Measurements from ENCODE around the gene CITED4.
A peak's percentile ranks its signal among the peaks of the same experiment; 100 is the strongest.

Gene CITED4

GRCh38 chr1:40831001-40831732, 31.0 kb downstream of the CITED4 start:
- DNase-seq, result no peak

- no peak for DNase-seq
Observed at GRCh38 chr1:40830419-40830943, 31.7 kb downstream of the CITED4 start.

GRCh38 chr1:40829631-40830245, 32.4 kb downstream of the CITED4 start:
- no peak for DNase-seq

GRCh38 chr1:40825996-40826395, 36.2 kb downstream of the CITED4 start:
- no peak for DNase-seq

- DNase-seq, result no peak
Observed at GRCh38 chr1:40825435-40825788, 36.8 kb downstream of the CITED4 start.

- peak; percentile 57 for DNase-seq
Observed at GRCh38 chr1:40824591-40825434, 37.4 kb downstream of the CITED4 start.

- no peak for DNase-seq
Observed at GRCh38 chr1:40823983-40824382, 38.2 kb downstream of the CITED4 start.

GRCh38 chr1:40823345-40823744, 38.8 kb downstream of the CITED4 start:
- DNase-seq, result no peak

- no peak for DNase-seq
Observed at GRCh38 chr1:40822890-40823289, 39.3 kb downstream of the CITED4 start.

- no peak for DNase-seq
Observed at GRCh38 chr1:40820911-40821693, 41.1 kb downstream of the CITED4 start.

- no peak for DNase-seq
Observed at GRCh38 chr1:40820251-40820797, 41.8 kb downstream of the CITED4 start.

- no peak for DNase-seq
Observed at GRCh38 chr1:40819101-40819500, 43.1 kb downstream of the CITED4 start.

- peak; percentile 45 for DNase-seq
Observed at GRCh38 chr1:40818264-40818961, 43.8 kb downstream of the CITED4 start.

GRCh38 chr1:40817791-40818263, 44.3 kb downstream of the CITED4 start:
- DNase-seq, result no peak

GRCh38 chr1:40815420-40815819, 46.7 kb downstream of the CITED4 start:
- no peak for DNase-seq
